K562 (cell line): ENCODE data around the gene DOCK7. TPM values are rescaled to one million over a fixed set of nuclear protein-coding genes. Genes with fewer than 3 reads are reported as not detected.

ENCODE experiments used
- CBFA2T2 ChIP-seq: fragments of 450-650 bp; conservative IDR thresholded peaks from 2 replicates; pipeline ENCODE4 v1.6.1; 2017; ENCODE audit warnings: mild to moderate bottlenecking
- CHD2 ChIP-seq: IDR thresholded peaks from 2 replicates; pipeline ENCODE4 v1.6.1; 2011; ENCODE audit warnings: low read depth, low read length
- DNMT1 ChIP-seq: fragments of 450-650 bp; IDR thresholded peaks from 2 replicates; pipeline ENCODE4 v1.6.1; 2016; ENCODE audit warnings: antibody characterized with exemption, mild to moderate bottlenecking
- DPF2 ChIP-seq: fragments of 450-650 bp; IDR thresholded peaks from 2 replicates; pipeline ENCODE4 v1.6.1; 2016
- ERF ChIP-seq: fragments of 450-650 bp; formaldehyde crosslinking; IDR thresholded peaks from 2 replicates; pipeline ENCODE4 v1.4.0; 2020; ENCODE audit warnings: mild to moderate bottlenecking, mixed read lengths
- HOXB6 ChIP-seq: fragments of 250-450 bp; sonication (Bioruptor Pico); IDR thresholded peaks from 2 replicates; pipeline ENCODE4 v1.5.1; 2022; ENCODE audit warnings: mild to moderate bottlenecking, borderline replicate concordance
- KLF10 ChIP-seq: fragments of 250-450 bp; sonication (Bioruptor Pico); IDR thresholded peaks from 2 replicates; pipeline ENCODE4 v1.6.1; 2021; ENCODE audit warnings: matching md5 sums
- NFIC ChIP-seq: fragments of 450-650 bp; IDR thresholded peaks from 2 replicates; pipeline ENCODE4 v1.6.1; 2017; ENCODE audit warnings: mild to moderate bottlenecking, inconsistent platforms
- PKNOX1 ChIP-seq: fragments of 450-650 bp; IDR thresholded peaks from 2 replicates; pipeline ENCODE4 v1.6.1; 2016
- PTRF ChIP-seq: fragments of 450-650 bp; IDR thresholded peaks from 2 replicates; pipeline ENCODE4 v1.6.1; 2016; ENCODE audit warnings: mild to moderate bottlenecking, missing genetic modification characterization, missing compliant biosample characterization
- RAD51 ChIP-seq: fragments of 450-650 bp; IDR thresholded peaks from 2 replicates; pipeline ENCODE4 v1.7.1; 2016; ENCODE audit warnings: low read depth, mild to moderate bottlenecking, borderline replicate concordance
- RNF2 ChIP-seq: sonication (generic); IDR thresholded peaks from 2 replicates; pipeline ENCODE4 v1.6.1; 2016
- SFPQ ChIP-seq: fragments of 200-400 bp; formaldehyde crosslinking; IDR thresholded peaks from 2 replicates; pipeline ENCODE4 v1.6.1; 2017; ENCODE audit warnings: mild to moderate bottlenecking, low read depth, low read length, moderate library complexity
- STAG1 ChIP-seq: sonication (generic); formaldehyde crosslinking; IDR thresholded peaks from 2 replicates; pipeline ENCODE4 v1.5.0; 2020; ENCODE audit warnings: missing genetic modification reagents, borderline replicate concordance
- TEAD2 ChIP-seq: fragments of 450-650 bp; IDR thresholded peaks from 2 replicates; pipeline ENCODE4 v1.6.1; 2016; ENCODE audit warnings: missing genetic modification characterization, control low read depth, missing compliant biosample characterization
- TRIM28 ChIP-seq: fragments of 450-650 bp; IDR thresholded peaks from 2 replicates; pipeline ENCODE4 v1.6.1; 2017
- UBTF ChIP-seq, 2 experiments: IDR thresholded peaks; 2 replicates each; pipeline ENCODE4 v1.6.1; 2012; ENCODE audit warnings: improper control_type of control experiment in 2 of 2, low read depth in 2 of 2, low read length in 2 of 2, borderline replicate concordance in 1 of 2
- ZNF174 ChIP-seq: fragments of 250-450 bp; sonication (Bioruptor Pico); IDR thresholded peaks from 2 replicates; pipeline ENCODE4 v1.4.0; 2020; ENCODE audit warnings: mild to moderate bottlenecking
- ZNF175 ChIP-seq: fragments of 200-800 bp; sonication (Bioruptor generic); IDR thresholded peaks from 2 replicates; pipeline ENCODE4 v1.6.1; 2016; ENCODE audit warnings: low read depth, mild to moderate bottlenecking, missing genetic modification characterization, missing compliant biosample characterization
- ZNF3 ChIP-seq: fragments of 250-450 bp; sonication (Bioruptor Pico); IDR thresholded peaks from 2 replicates; pipeline ENCODE4 v1.5.0; 2021; ENCODE audit warnings: mild to moderate bottlenecking, moderate library complexity
- polyA plus RNA-seq, 8 experiments: library from polyadenylated mRNA; depleted of rRNA in 4 of 8; stranded (reverse) in 5 of 8; unstranded in 3 of 8; fragments of >200 nt; fragmentation: Nextera tagmentation in 2 of 8; fragmentation: Illumina TruSeq in 1 of 8; extraction: Ambion mirVana in 2 of 8; extraction: Trizol in 1 of 8; gene quantifications; 2 replicates each; pipeline versions ENCODE4 v1.2.1 to v1.2.3, GENCODE V29; 2011 to 2014; ENCODE audit warnings: inconsistent platforms in 1 of 8, missing spikeins in 1 of 8
- total RNA-seq, 7 experiments: library from RNA; depleted of rRNA in 6 of 7; stranded (reverse); fragments of >200 nt in 6 of 7; fragmentation: Illumina TruSeq in 2 of 7; extraction: Trizol in 2 of 7; gene quantifications; 2 replicates each; pipeline versions ENCODE4 v1.2.1 to v1.2.3, GENCODE V29; 2011 to 2021; ENCODE audit warnings: low replicate concordance in 1 of 7
- TF ChIP-seq, protein P1 (sequence below): fragments of 200-800 bp; sonication (Bioruptor generic); IDR thresholded peaks from 2 replicates; pipeline ENCODE4 v1.6.1; 2017; ENCODE audit warnings: missing genetic modification characterization, missing compliant biosample characterization
- TF ChIP-seq, protein P2 (sequence below): fragments of 450-650 bp; formaldehyde crosslinking; IDR thresholded peaks from 2 replicates; pipeline ENCODE4 v1.4.0; 2020; ENCODE audit warnings: mild to moderate bottlenecking, moderate library complexity

The DOCK7 gene
- total and polyA plus RNA-seq, 9 of the 15 experiments (the other 6 are each of a cell fraction or from before 2014, with no cell fraction given) = 4.9 to 35.1 (median 12.6) TPM

GRCh38 chr1:62687903-62688686 lies at the start of gene DOCK7 (continued):
- TF ChIP-seq UBTF (IDR thresholded peaks at IDR 0.05; ENCODE audit: borderline replicate concordance in 1 of 2, low read depth in 2 of 2, low read length in 2 of 2) = peak; percentile 7 to 68; a peak in 3 of 4 replicates
- peak; percentile 59; the same call in 1 of the 2 replicates for TF ChIP-seq NFIC
- no peak for TF ChIP-seq ERF (CRISPR knock-in tag)
- no peak for TF ChIP-seq PKNOX1
- no peak for TF ChIP-seq CBFA2T2
- no peak for TF ChIP-seq STAG1 (CRISPR knock-in tag)
- TF ChIP-seq, protein P1, sequence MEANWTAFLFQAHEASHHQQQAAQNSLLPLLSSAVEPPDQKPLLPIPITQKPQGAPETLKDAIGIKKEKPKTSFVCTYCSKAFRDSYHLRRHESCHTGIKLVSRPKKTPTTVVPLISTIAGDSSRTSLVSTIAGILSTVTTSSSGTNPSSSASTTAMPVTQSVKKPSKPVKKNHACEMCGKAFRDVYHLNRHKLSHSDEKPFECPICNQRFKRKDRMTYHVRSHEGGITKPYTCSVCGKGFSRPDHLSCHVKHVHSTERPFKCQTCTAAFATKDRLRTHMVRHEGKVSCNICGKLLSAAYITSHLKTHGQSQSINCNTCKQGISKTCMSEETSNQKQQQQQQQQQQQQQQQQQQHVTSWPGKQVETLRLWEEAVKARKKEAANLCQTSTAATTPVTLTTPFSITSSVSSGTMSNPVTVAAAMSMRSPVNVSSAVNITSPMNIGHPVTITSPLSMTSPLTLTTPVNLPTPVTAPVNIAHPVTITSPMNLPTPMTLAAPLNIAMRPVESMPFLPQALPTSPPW (CRISPR knock-in tag) = peak; percentile 62
- no peak for TF ChIP-seq TEAD2 (tag)
- TF ChIP-seq KLF10 (CRISPR knock-in tag) = no peak
- TF ChIP-seq RAD51 = no peak
- TF ChIP-seq CHD2 = no peak
- TF ChIP-seq, protein P2, sequence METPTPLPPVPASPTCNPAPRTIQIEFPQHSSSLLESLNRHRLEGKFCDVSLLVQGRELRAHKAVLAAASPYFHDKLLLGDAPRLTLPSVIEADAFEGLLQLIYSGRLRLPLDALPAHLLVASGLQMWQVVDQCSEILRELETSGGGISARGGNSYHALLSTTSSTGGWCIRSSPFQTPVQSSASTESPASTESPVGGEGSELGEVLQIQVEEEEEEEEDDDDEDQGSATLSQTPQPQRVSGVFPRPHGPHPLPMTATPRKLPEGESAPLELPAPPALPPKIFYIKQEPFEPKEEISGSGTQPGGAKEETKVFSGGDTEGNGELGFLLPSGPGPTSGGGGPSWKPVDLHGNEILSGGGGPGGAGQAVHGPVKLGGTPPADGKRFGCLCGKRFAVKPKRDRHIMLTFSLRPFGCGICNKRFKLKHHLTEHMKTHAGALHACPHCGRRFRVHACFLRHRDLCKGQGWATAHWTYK (CRISPR knock-in tag) = no peak
- no peak for TF ChIP-seq DNMT1
- no peak for TF ChIP-seq TRIM28
- TF ChIP-seq ZNF175 (CRISPR knock-in tag) = no peak
- TF ChIP-seq HOXB6 (CRISPR knock-in tag) = no peak
- TF ChIP-seq SFPQ = no peak
- TF ChIP-seq DPF2 = no peak
- no peak for TF ChIP-seq PTRF
- no peak for TF ChIP-seq RNF2
- no peak for TF ChIP-seq ZNF174 (CRISPR knock-in tag)
- no peak for TF ChIP-seq ZNF3 (CRISPR knock-in tag)
